GM23248 (cell line): Measurements from ENCODE around the gene CIRBP. TPM values are rescaled to one million over a fixed set of nuclear protein-coding genes. Genes with fewer than 3 reads are reported as not detected.

ENCODE experiments used
- DNase-seq: peaks from one replicate; pipeline ENCODE4 v3.0.0-alpha.2; 2015
- H2AFZ ChIP-seq: fragments of 200-600 bp; sonication (generic); 2 replicates; pipeline ENCODE4 v1.6.1; 2016; ENCODE audit warnings: antibody characterized with exemption
- H3F3A ChIP-seq: fragments of 200-600 bp; sonication (generic); 2 replicates; pipeline ENCODE4 v1.6.1; 2016; ENCODE audit warnings: mild to moderate bottlenecking, antibody characterized with exemption, mixed run types; ENCODE audit not compliant: insufficient read depth
- H3K27ac ChIP-seq: fragments of 200-600 bp; sonication (generic); 2 replicates; pipeline ENCODE4 v1.5.1; 2016; ENCODE audit warnings: mild to moderate bottlenecking
- H3K27me3 ChIP-seq: fragments of 200-600 bp; sonication (generic); replicated peaks from 2 replicates; pipeline ENCODE4 v1.6.1; 2016; ENCODE audit warnings: mild to moderate bottlenecking; ENCODE audit not compliant: insufficient read depth
- H3K36me3 ChIP-seq: fragments of 200-600 bp; sonication (generic); 2 replicates; pipeline ENCODE4 v1.6.1; 2016; ENCODE audit warnings: low read depth, mild to moderate bottlenecking
- H3K4me1 ChIP-seq: fragments of 200-600 bp; sonication (generic); 2 replicates; pipeline ENCODE4 v1.6.1; 2016; ENCODE audit warnings: mild to moderate bottlenecking; ENCODE audit not compliant: insufficient read depth
- H3K4me2 ChIP-seq: fragments of 200-600 bp; sonication (generic); one replicate; pipeline ENCODE4 v1.6.1; 2016; ENCODE audit warnings: mild to moderate bottlenecking; ENCODE audit not compliant: unreplicated experiment
- H3K4me3 ChIP-seq: fragments of 200-600 bp; sonication (generic); 2 replicates; pipeline ENCODE4 v1.5.1; 2016; ENCODE audit warnings: mild to moderate bottlenecking
- H3K79me2 ChIP-seq: fragments of 200-600 bp; sonication (generic); 2 replicates; pipeline ENCODE4 v1.6.1; 2016; ENCODE audit warnings: mild to moderate bottlenecking; ENCODE audit not compliant: insufficient read depth
- H3K9ac ChIP-seq: fragments of 200-600 bp; sonication (generic); 2 replicates; pipeline ENCODE4 v1.6.1; 2016; ENCODE audit warnings: mild to moderate bottlenecking
- H3K9me2 ChIP-seq: fragments of 200-600 bp; sonication (generic); 2 replicates; pipeline ENCODE4 v1.6.1; 2016; ENCODE audit warnings: mixed run types, mild to moderate bottlenecking, moderate library complexity; ENCODE audit not compliant: insufficient read depth
- H3K9me3 ChIP-seq: fragments of 200-600 bp; sonication (generic); one replicate; pipeline ENCODE4 v1.6.1; 2017; ENCODE audit warnings: low read depth
- H4K20me1 ChIP-seq: fragments of 200-600 bp; sonication (generic); 2 replicates; pipeline ENCODE4 v1.6.0; 2016; ENCODE audit not compliant: insufficient read depth
- EZH2 ChIP-seq: fragments of 200-600 bp; sonication (generic); IDR thresholded peaks from 2 replicates; pipeline ENCODE4 v1.6.1; 2018; ENCODE audit warnings: antibody characterized with exemption, mild to moderate bottlenecking; ENCODE audit not compliant: insufficient read depth, poor library complexity, severe bottlenecking
- EZH2phosphoT487 ChIP-seq: fragments of 200-600 bp; sonication (generic); IDR thresholded peaks from 2 replicates; pipeline ENCODE4 v1.6.1; 2018; ENCODE audit warnings: antibody characterized with exemption, moderate library complexity, mild to moderate bottlenecking, low read depth; ENCODE audit not compliant: insufficient read depth
- WGBS, 2 experiments: methylation state at CpG; one replicate each; pipeline ENCODE4 v1.1.6; 2015 to 2017; ENCODE audit warnings: low lambda C conversion rate in 2 of 2, low coverage in 1 of 2; ENCODE audit errors: missing lambda C conversion rate in 2 of 2; 5-methylcytosine and 5-hydroxymethylcytosine counted together
- in situ Hi-C: fragments of 300-500 bp; cut with MboI; formaldehyde crosslinking; loops from 2 replicates; pipeline ENCODE4 v1.15.0; 2020
- polyA plus RNA-seq: library from polyadenylated mRNA; unstranded; fragments of >200 nt; fragmentation: Nextera tagmentation; extraction: Ambion mirVana; gene quantifications from 2 replicates; pipeline ENCODE4 v1.2.1, GENCODE V29; 2016
- total RNA-seq: library from RNA; depleted of rRNA; stranded (reverse); fragments of >200 nt; shearing (Covaris generic); gene quantifications from 2 replicates; pipeline ENCODE4 v1.2.3, GENCODE V29; 2014

Gene CIRBP
- total and polyA plus RNA-seq, 2 experiments from 2014 or later, result 185 to 392 TPM

DNA sequence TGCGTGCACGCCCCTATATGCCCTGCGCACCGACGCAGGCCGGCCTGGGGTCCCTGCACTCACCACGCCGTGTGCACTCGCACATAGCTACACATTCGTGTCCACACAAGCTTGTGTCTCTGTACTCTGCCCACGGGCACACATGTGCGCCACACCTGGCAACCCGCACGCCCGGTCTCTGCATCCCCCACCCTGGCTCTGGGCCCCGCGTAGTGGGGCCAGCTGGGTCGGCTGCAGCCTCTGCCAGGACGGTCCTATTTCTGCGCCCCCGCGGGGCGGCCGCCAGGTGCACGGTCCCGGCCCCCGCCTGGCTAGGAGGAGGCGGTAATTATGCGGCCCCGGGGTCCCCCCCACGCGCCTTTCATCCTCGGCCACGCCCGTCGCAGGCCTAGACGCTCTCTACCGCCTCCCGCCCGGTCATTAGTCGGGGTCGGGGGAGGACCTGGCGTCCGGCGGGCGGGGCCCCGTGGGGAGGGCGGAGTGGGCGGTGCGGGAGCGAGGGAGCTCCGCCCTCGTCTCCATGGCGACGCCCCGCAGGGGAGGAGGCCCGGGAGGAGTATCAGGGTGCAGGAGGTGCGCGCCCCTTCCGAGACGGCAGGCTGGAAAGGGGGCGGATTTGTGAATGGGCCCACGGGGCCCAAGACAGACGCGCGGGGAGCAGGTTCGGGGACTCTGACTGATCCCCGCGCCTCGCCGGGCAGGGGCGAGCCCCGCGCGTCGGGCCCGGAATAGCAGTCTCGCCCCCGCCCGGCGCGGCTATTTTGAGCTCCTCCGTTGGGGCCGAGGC is 2.8 kb upstream of the CIRBP start:
- 1% methylated on average over 47 to 71 of the region's 84 CpGs for WGBS, 2 experiments
- peaks cover 7% of the 10 kb centered on the region; the same call in 1 of the 2 replicates for H3K36me3 ChIP-seq
- H3K9ac ChIP-seq, result peak overlapping the region; percentile 90
- peaks cover 30% of the 10 kb centered on the region for H3K79me2 ChIP-seq
- H3K4me3 ChIP-seq, result peak overlapping the region; percentile 76
- 0 out of 2 replicates have a peak overlapping the region, but pooled peaks have one; percentile 6 for H2AFZ ChIP-seq
- peaks cover 18% of the 10 kb centered on the region for H3F3A ChIP-seq
- peaks cover 46% of the 10 kb centered on the region for H3K4me1 ChIP-seq
- TF ChIP-seq EZH2 (no peak), EZH2phosphoT487 (no peak)
- H3K9me2 ChIP-seq, result no peaks in the 10 kb centered on the region
- peak overlapping the region; percentile 97 for H3K27ac ChIP-seq
- peak; percentile 95 for DNase-seq
- H3K4me2 ChIP-seq, result peak overlapping the region; percentile 87
- in situ Hi-C loops, result no loop called here
- no peaks in the 10 kb centered on the region for H3K27me3 ChIP-seq
- H3K9me3 ChIP-seq, result no peaks in the 10 kb centered on the region
- no peaks in the 10 kb centered on the region for H4K20me1 ChIP-seq

- in situ Hi-C loops, result no loop called here
- WGBS, 2 experiments, result 2 to 3% methylated on average over 28 to 53 of the region's 59 CpGs
- H3F3A ChIP-seq, result peaks cover 21% of the 10 kb centered on the region
- 0 out of 2 replicates have a peak overlapping the region, but pooled peaks have one; percentile 6 for H2AFZ ChIP-seq
- peaks cover 37% of the 10 kb centered on the region for H3K79me2 ChIP-seq
- peaks cover 44% of the 10 kb centered on the region for H3K4me1 ChIP-seq
- DNase-seq, result peak; percentile 79
- H3K36me3 ChIP-seq, result peaks cover 10% of the 10 kb centered on the region; the same call in 1 of the 2 replicates
- peak overlapping the region; percentile 76 for H3K4me3 ChIP-seq
- H3K9ac ChIP-seq, result peak overlapping the region; percentile 90
- no peaks in the 10 kb centered on the region for H3K9me3 ChIP-seq
- TF ChIP-seq EZH2, result no peak
- TF ChIP-seq EZH2phosphoT487, result no peak
- H3K4me2 ChIP-seq, result peak overlapping the region; percentile 87
- H3K27me3 ChIP-seq, result no peaks in the 10 kb centered on the region
- no peaks in the 10 kb centered on the region for H3K9me2 ChIP-seq
- H4K20me1 ChIP-seq, result no peaks in the 10 kb centered on the region
- peak overlapping the region; percentile 97 for H3K27ac ChIP-seq
Measured at GRCh38 chr19:1266916-1267476, 2.1 kb upstream of the CIRBP start.

DNA sequence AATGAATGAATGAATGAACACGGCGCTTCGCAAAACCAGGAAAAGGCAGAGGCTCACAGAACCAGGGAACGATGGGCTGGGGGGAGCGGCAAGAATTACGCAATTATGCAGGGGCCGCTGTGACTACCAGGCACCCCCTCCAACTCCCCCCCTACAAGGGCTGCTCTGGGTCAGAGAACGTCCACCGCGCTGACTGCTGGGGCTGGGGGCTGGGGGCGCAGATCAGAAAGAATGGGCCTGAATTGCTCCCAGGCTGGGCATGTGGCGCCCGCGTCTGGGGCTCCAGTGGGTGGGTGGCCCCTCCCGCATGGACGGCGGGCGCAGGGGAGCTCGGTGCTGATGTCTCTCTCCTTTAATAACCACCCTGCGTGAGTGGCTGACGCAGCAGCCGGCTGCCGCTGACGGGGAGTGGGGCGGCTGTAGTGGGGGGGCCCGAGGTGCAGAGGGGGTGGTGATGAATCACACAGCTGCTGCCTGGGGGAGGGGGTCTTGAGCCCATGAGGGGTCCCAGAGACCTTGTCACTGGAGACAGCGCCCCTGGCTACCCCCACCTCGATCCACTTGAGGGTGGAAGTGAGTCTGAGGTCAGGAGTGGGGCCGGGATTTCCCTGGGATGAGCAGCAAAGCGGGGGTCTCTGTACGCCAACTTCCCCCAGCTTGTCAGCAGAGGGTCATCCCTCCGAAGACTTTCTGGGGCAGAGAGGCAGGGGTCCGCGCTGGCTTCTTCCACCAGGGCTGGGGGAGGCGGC is 1.5 kb upstream of the CIRBP start:
- H3K79me2 ChIP-seq, result peaks cover 44% of the 10 kb centered on the region
- no peaks in the 10 kb centered on the region for H4K20me1 ChIP-seq
- in situ Hi-C loops, result no loop called here
- peak overlapping the region; percentile 87 for H3K4me2 ChIP-seq
- H3K9me3 ChIP-seq, result no peaks in the 10 kb centered on the region
- H2AFZ ChIP-seq, result no peak overlapping the region
- peak; percentile 52 for DNase-seq
- peak overlapping the region; percentile 97; the same call in 1 of the 2 replicates for H3K27ac ChIP-seq
- H3K36me3 ChIP-seq, result peaks cover 17% of the 10 kb centered on the region; the same call in 1 of the 2 replicates
- peak overlapping the region; percentile 90 for H3K9ac ChIP-seq
- peaks cover 42% of the 10 kb centered on the region for H3K4me1 ChIP-seq
- no peaks in the 10 kb centered on the region for H3K27me3 ChIP-seq
- TF ChIP-seq EZH2 (no peak), EZH2phosphoT487 (no peak)
- peak overlapping the region; percentile 76 for H3K4me3 ChIP-seq
- peaks cover 27% of the 10 kb centered on the region for H3F3A ChIP-seq
- WGBS, 2 experiments, result 38 to 41% methylated on average over 33 to 35 of the region's 35 CpGs
- no peaks in the 10 kb centered on the region for H3K9me2 ChIP-seq
